HepG2 (cell line): ENCODE data around the gene NKRF. TPM values are rescaled to one million over a fixed set of nuclear protein-coding genes. Genes with fewer than 3 reads are reported as not detected.

Experiments used
- ATAC-seq: fragments of 200-7000 bp; cut with Tn5 transposase; 3 replicates; pipeline ENCODE4 v1.9.1; 2020; ENCODE audit warnings: mild to moderate bottlenecking, moderate library complexity
- BruUV-seq: library from RNA; stranded (reverse); fragments of 400-500 nt; replicated peaks from 2 replicates; lab custom pipeline; 2021; lab: Mats Ljungman, UMichigan
- CTCF ChIA-PET: fragments of 300-600 bp; formaldehyde crosslinking; extraction: SDS; loops from one replicate; lab custom pipeline; 2021; ENCODE audit warnings: low total read pairs, inconsistent platforms, low intra/inter-chr PET ratio; lab: Yijun Ruan, JAX
- POLR2A ChIA-PET: fragments of 350-600 bp; sonication (Branson Sonifier 250); formaldehyde crosslinking; loops from one replicate; lab custom pipeline; 2020; ENCODE audit warnings: antibody characterized with exemption, inconsistent platforms; lab: Yijun Ruan, JAX
- DNase-seq: peaks from one replicate; pipeline ENCODE4 v3.0.0-alpha.2; 2015; ENCODE audit warnings: low spot score
- FAIRE-seq: peaks from 3 replicates; lab custom pipeline; 2011; peaks lifted over from hg19 to GRCh38; lab: Jason Lieb, UNC
- H2AFZ ChIP-seq: one replicate; pipeline ENCODE4 v1.6.1; 2011; ENCODE audit warnings: low read length, inconsistent platforms
- H3K27ac ChIP-seq: fragments of 300-600 bp; 3 replicates; pipeline ENCODE4 v1.8.0; 2011; ENCODE audit warnings: mixed run types, mild to moderate bottlenecking, mixed read lengths, low read length, inconsistent platforms; ENCODE audit not compliant: insufficient read depth; ENCODE audit errors: extremely low read length
- H3K27me3 ChIP-seq, 2 experiments: fragments of 200-600 bp in 1 of 2; 2 replicates in 1 of 2; 3 replicates in 1 of 2; pipeline versions ENCODE4 v1.6.0 to v1.8.0; 2011; ENCODE audit warnings: low read length in 2 of 2, mild to moderate bottlenecking in 2 of 2, moderate library complexity in 2 of 2, inconsistent platforms in 1 of 2; ENCODE audit not compliant: insufficient read depth in 2 of 2, control insufficient read depth in 1 of 2
- H3K36me3 ChIP-seq, 2 experiments: fragments of 200-600 bp in 1 of 2; replicated peaks in 1 of 2; 2 replicates in 1 of 2; 3 replicates in 1 of 2; pipeline versions ENCODE4 v1.5.1 to v1.8.0; 2011; ENCODE audit warnings: low read length in 2 of 2, inconsistent platforms in 1 of 2; ENCODE audit not compliant: insufficient read depth in 2 of 2, control insufficient read depth in 1 of 2
- H3K4me1 ChIP-seq: 2 replicates; pipeline ENCODE4 v1.5.1; 2012; ENCODE audit warnings: low read length, inconsistent platforms; ENCODE audit not compliant: insufficient read depth
- H3K4me2 ChIP-seq: 2 replicates; pipeline ENCODE4 v1.6.0; 2011; ENCODE audit warnings: low read depth, low read length, inconsistent platforms
- H3K4me3 ChIP-seq, 3 experiments: fragments of 200-600 bp in 1 of 3; sonication (generic), shearing (Covaris generic) in 1 of 3; replicated peaks in 1 of 3; 2 replicates each; pipeline ENCODE4 v1.5.1; 2011 to 2016; ENCODE audit warnings: low read length in 3 of 3, inconsistent platforms in 2 of 3, low read depth in 2 of 3, mild to moderate bottlenecking in 2 of 3, control low read depth in 1 of 3, mixed read lengths in 1 of 3; ENCODE audit not compliant: insufficient read depth in 1 of 3
- H3K79me2 ChIP-seq: one replicate; pipeline ENCODE4 v1.6.1; 2011; ENCODE audit warnings: low read length, inconsistent platforms; ENCODE audit not compliant: insufficient read depth
- H3K9ac ChIP-seq: 2 replicates; pipeline ENCODE4 v1.6.0; 2011; ENCODE audit warnings: mild to moderate bottlenecking, low read depth, low read length, inconsistent platforms; ENCODE audit not compliant: insufficient read depth
- H3K9me3 ChIP-seq: 2 replicates; pipeline ENCODE4 v1.5.1; 2012; ENCODE audit warnings: mild to moderate bottlenecking, low read length
- H4K20me1 ChIP-seq: 2 replicates; pipeline ENCODE4 v1.6.0; 2011; ENCODE audit warnings: inconsistent platforms, mild to moderate bottlenecking, low read length, moderate library complexity; ENCODE audit not compliant: insufficient read depth
- ARHGAP35 ChIP-seq: sonication (generic); formaldehyde crosslinking; IDR thresholded peaks from 2 replicates; pipeline ENCODE4 v1.9.0; 2022; ENCODE audit warnings: mild to moderate bottlenecking, inconsistent platforms, moderate library complexity, missing genetic modification reagents, borderline replicate concordance
- GATAD2A ChIP-seq: IDR thresholded peaks from 2 replicates; pipeline ENCODE4 v1.6.1; 2016
- HDAC1 ChIP-seq: sonication (generic); formaldehyde crosslinking; IDR thresholded peaks from 2 replicates; pipeline ENCODE4 v1.5.1; 2020; ENCODE audit warnings: mild to moderate bottlenecking, missing genetic modification reagents
- IRF1 ChIP-seq: sonication (generic); formaldehyde crosslinking; IDR thresholded peaks from 2 replicates; pipeline ENCODE4 v1.4.0; 2020; ENCODE audit warnings: low read depth, mild to moderate bottlenecking, missing genetic modification reagents
- MEIS1 ChIP-seq: sonication (generic); formaldehyde crosslinking; IDR thresholded peaks from 2 replicates; pipeline ENCODE4 v1.9.0; 2021; ENCODE audit warnings: mild to moderate bottlenecking, missing genetic modification reagents, moderate library complexity, borderline replicate concordance
- MYPOP ChIP-seq: sonication (generic); formaldehyde crosslinking; IDR thresholded peaks from 2 replicates; pipeline ENCODE4 v1.8.1; 2023; ENCODE audit warnings: mild to moderate bottlenecking, moderate library complexity, missing genetic modification reagents
- PHF20 ChIP-seq: sonication (generic); formaldehyde crosslinking; IDR thresholded peaks from 2 replicates; pipeline ENCODE4 v1.5.0; 2020; ENCODE audit warnings: mild to moderate bottlenecking, missing genetic modification reagents
- PITX1 ChIP-seq: sonication (generic); formaldehyde crosslinking; IDR thresholded peaks from 2 replicates; pipeline ENCODE4 v1.5.1; 2020; ENCODE audit warnings: mild to moderate bottlenecking, missing genetic modification reagents
- SP140L ChIP-seq: sonication (generic); formaldehyde crosslinking; IDR thresholded peaks from 2 replicates; pipeline ENCODE4 v1.4.0; 2020; ENCODE audit warnings: missing genetic modification reagents, borderline replicate concordance
- TAF1 ChIP-seq: sonication (generic); formaldehyde crosslinking; IDR thresholded peaks from 2 replicates; pipeline ENCODE4 v1.4.0; 2020; ENCODE audit warnings: missing genetic modification reagents
- USF2 ChIP-seq, 2 experiments: sonication (generic) in 1 of 2; formaldehyde crosslinking in 1 of 2; IDR thresholded peaks; 2 replicates each; pipeline versions ENCODE4 v1.5.1 to v1.6.1; 2011 to 2020; ENCODE audit warnings: borderline replicate concordance in 1 of 2, low read depth in 1 of 2, low read length in 1 of 2, mild to moderate bottlenecking in 1 of 2, missing genetic modification reagents in 1 of 2, moderate library complexity in 1 of 2
- ZNF282 ChIP-seq: fragments of 450-650 bp; IDR thresholded peaks from 2 replicates; pipeline ENCODE4 v1.6.1; 2018; ENCODE audit not compliant: partially characterized antibody
- ZNF543 ChIP-seq: sonication (generic); formaldehyde crosslinking; IDR thresholded peaks from 2 replicates; pipeline ENCODE4 v1.4.0; 2020; ENCODE audit warnings: mild to moderate bottlenecking, missing genetic modification reagents
- WGBS: methylation state at CpG from one replicate; pipeline ENCODE4 v1.1.6; 2017; ENCODE audit warnings: low lambda C conversion rate; 5-methylcytosine and 5-hydroxymethylcytosine counted together
- in situ Hi-C: cut with HindIII; loops from 2 replicates; pipeline ENCODE4 v1.10.0; 2017; ENCODE audit warnings: low pct_unique_long_range_greater_than_20kb; ENCODE audit not compliant: extremely low pct_ligation_motif_present
- intact Hi-C: fragments of 100-400 bp; cut with micrococcal nuclease; formaldehyde crosslinking; loops from one replicate; pipeline ENCODE4 v1.10.0; 2022; ENCODE audit not compliant: unreplicated experiment
- polyA plus RNA-seq, 8 experiments: library from polyadenylated mRNA; depleted of rRNA in 3 of 8; stranded (reverse) in 7 of 8; unstranded in 1 of 8; fragments of >200 nt; fragmentation: Illumina TruSeq in 4 of 8; extraction: Trizol in 4 of 8; gene quantifications; 2 replicates each; pipeline versions ENCODE4 v1.2.1 to v1.2.3, GENCODE V29; 2011 to 2016; ENCODE audit warnings: low read depth in 4 of 8, missing spikeins in 1 of 8, mixed read lengths in 1 of 8; ENCODE audit not compliant: insufficient read depth in 1 of 8
- total RNA-seq, 5 experiments: library from RNA; depleted of rRNA; stranded (reverse); fragments of >200 nt; fragmentation: Illumina TruSeq; extraction: Trizol; gene quantifications; 2 replicates each; pipeline ENCODE4 v1.2.3, GENCODE V29; 2016; ENCODE audit warnings: low read depth in 1 of 5
- TF ChIP-seq, protein P1 (sequence below): sonication (generic); formaldehyde crosslinking; IDR thresholded peaks from 2 replicates; pipeline ENCODE4 v1.5.1; 2020; ENCODE audit warnings: mild to moderate bottlenecking, missing genetic modification reagents, moderate library complexity

NKRF gene
- total and polyA plus RNA-seq, 2 of the 13 experiments (the other 11 are each of a cell fraction or from before 2014, with no cell fraction given), result 3.3 to 6.0 TPM

DNA sequence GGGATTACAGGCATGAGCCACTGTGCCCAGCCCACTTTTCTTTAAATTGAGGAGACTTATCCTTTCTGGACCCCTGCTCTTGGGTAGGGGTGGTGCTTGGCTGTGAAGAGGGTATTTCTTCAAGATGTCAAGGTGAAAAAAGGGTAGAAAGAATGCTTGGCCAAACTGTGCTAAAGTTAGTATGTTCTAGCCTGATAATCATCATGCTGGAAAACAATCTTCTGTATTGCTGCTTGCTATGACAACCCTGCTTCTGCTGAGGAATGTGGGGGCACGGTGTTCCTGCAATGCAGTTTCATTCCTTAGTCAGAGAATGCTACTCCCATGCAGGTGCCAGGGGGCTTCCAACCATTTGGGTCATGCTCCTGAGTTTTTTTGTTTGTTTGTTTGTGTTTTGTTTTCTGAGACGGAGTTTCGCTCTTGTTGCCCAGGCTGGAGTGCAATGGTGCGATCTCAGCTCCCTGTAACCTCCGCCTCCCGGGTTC lies 35.8 kb downstream of the NKRF start (continued):
- TF ChIP-seq, protein P1, sequence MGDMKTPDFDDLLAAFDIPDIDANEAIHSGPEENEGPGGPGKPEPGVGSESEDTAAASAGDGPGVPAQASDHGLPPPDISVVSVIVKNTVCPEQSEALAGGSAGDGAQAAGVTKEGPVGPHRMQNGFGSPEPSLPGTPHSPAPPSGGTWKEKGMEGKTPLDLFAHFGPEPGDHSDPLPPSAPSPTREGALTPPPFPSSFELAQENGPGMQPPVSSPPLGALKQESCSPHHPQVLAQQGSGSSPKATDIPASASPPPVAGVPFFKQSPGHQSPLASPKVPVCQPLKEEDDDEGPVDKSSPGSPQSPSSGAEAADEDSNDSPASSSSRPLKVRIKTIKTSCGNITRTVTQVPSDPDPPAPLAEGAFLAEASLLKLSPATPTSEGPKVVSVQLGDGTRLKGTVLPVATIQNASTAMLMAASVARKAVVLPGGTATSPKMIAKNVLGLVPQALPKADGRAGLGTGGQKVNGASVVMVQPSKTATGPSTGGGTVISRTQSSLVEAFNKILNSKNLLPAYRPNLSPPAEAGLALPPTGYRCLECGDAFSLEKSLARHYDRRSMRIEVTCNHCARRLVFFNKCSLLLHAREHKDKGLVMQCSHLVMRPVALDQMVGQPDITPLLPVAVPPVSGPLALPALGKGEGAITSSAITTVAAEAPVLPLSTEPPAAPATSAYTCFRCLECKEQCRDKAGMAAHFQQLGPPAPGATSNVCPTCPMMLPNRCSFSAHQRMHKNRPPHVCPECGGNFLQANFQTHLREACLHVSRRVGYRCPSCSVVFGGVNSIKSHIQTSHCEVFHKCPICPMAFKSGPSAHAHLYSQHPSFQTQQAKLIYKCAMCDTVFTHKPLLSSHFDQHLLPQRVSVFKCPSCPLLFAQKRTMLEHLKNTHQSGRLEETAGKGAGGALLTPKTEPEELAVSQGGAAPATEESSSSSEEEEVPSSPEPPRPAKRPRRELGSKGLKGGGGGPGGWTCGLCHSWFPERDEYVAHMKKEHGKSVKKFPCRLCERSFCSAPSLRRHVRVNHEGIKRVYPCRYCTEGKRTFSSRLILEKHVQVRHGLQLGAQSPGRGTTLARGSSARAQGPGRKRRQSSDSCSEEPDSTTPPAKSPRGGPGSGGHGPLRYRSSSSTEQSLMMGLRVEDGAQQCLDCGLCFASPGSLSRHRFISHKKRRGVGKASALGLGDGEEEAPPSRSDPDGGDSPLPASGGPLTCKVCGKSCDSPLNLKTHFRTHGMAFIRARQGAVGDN (CRISPR knock-in tag), result no peak
- no peak for TF ChIP-seq ARHGAP35
- no peak for TF ChIP-seq SP140L (CRISPR knock-in tag)
- TF ChIP-seq MEIS1 (CRISPR knock-in tag), result no peak
- TF ChIP-seq PITX1 (CRISPR knock-in tag), result no peak

GRCh38 chrX:119565107-119565663 lies 41.0 kb downstream of the NKRF start, which contains the start of gene STEEP1:
Gene STEEP1 (minus strand): TSS chrX:119565409. CDS start chrX:119565355, 54 bp downstream.
- Histone ChIP-seq H3K9ac (peak within 1 kb of the TSS; percentile 78), H3K36me3 (no peaks in the 10 kb centered on the region; a peak in 1 of 5 replicates), H3K4me1 (no peaks in the 10 kb centered on the region), H3K27ac (peak within 1 kb of the TSS; percentile 48), H4K20me1 (no peaks in the 10 kb centered on the region), H3K4me2 (peak within 1 kb of the TSS; percentile 70), H3K27me3 (no peaks in the 10 kb centered on the region; a peak in 1 of 5 replicates), H3K9me3 (no peaks in the 10 kb centered on the region), H3K79me2 (peaks cover 12% of the 10 kb centered on the region), H3K4me3 (peak within 1 kb of the TSS; percentile 64 to 80 (median 72)), H2AFZ (peak within 1 kb of the TSS; percentile 15)
- WGBS, result 26% methylated on average over 4 of the region's 27 CpGs
- FAIRE-seq (peak; percentile 77), DNase-seq (peak; percentile 87), ATAC-seq (peak; percentile 83)
- intact Hi-C loops (no loop called here), in situ Hi-C loops (no loop called here)
- CTCF ChIA-PET, result no interaction called here
- BruUV-seq, result no TSS peak
- POLR2A ChIA-PET, result interaction anchor here (1.1 kb wide), 1 partner anchor 9 kb away, joined by 13 read pairs; the partner anchor contains the start of gene UBE2A
- TF ChIP-seq USF2 (IDR thresholded peaks at IDR 0.05; ENCODE audit: low read depth, low read length) (peak; percentile 82), USF2 (CRISPR knock-in tag; IDR thresholded peaks at IDR 0.05; ENCODE audit: borderline replicate concordance) (peak; percentile 82; the same call in 1 of the 2 replicates), HDAC1 (CRISPR knock-in tag) (0 out of 2 replicates have a peak, but pooled peaks have one; percentile 46), PHF20 (peak; percentile 91), TAF1 (CRISPR knock-in tag) (peak; percentile 49), ZNF282 (no peak), ZNF543 (CRISPR knock-in tag) (no peak), GATAD2A (CRISPR knock-in tag) (peak; percentile 23; the same call in 1 of the 2 replicates), IRF1 (no peak), MYPOP (CRISPR knock-in tag) (0 out of 2 replicates have a peak, but pooled peaks have one; percentile 20)
